Prostate gland (tissue), 2 donors: Measurements from ENCODE around the gene UBXN4. TPM values are rescaled to one million over a fixed set of nuclear protein-coding genes. Genes with fewer than 3 reads are reported as not detected.

Experiments used
- DNase-seq: peaks from one replicate; pipeline ENCODE4 v3.0.0-alpha.2; 2019; ENCODE audit warnings: low spot score
- H3K27ac ChIP-seq, 2 donors: fragments of 200-600 bp; sonication (generic); 2 replicates each; pipeline ENCODE4 v1.5.1; 2017 to 2019
- H3K27me3 ChIP-seq: fragments of 200-600 bp; sonication (generic); replicated peaks from 2 replicates; pipeline ENCODE4 v1.5.1; 2019; ENCODE audit not compliant: insufficient read depth
- H3K36me3 ChIP-seq, 2 donors: fragments of 200-600 bp; sonication (generic); 1 replicate in 1 of 2; 2 replicates in 1 of 2; pipeline versions ENCODE4 v1.5.1 to v1.8.1; 2017 to 2019
- H3K4me1 ChIP-seq: fragments of 200-600 bp; sonication (generic); replicated peaks from 2 replicates; pipeline ENCODE4 v1.5.1; 2019
- H3K4me3 ChIP-seq, 2 donors: fragments of 200-600 bp; sonication (generic); 2 replicates each; pipeline ENCODE4 v1.5.1; 2017 to 2019
- H3K9me3 ChIP-seq: fragments of 200-600 bp; sonication (generic); 2 replicates; pipeline ENCODE4 v1.5.1; 2017
- CTCF ChIP-seq, 4 experiments: fragments of 200-600 bp in 2 of 4; fragments of 450-650 bp in 2 of 4; sonication (generic) in 2 of 4; IDR thresholded peaks; 1 replicate in 3 of 4; 2 replicates in 1 of 4; pipeline ENCODE4 v1.5.1; 2016 to 2019; ENCODE audit warnings: antibody characterized with exemption in 4 of 4, mild to moderate bottlenecking in 2 of 4, moderate library complexity in 2 of 4
- POLR2A ChIP-seq: fragments of 450-650 bp; IDR thresholded peaks from one replicate; pipeline ENCODE4 v1.6.1; 2016; ENCODE audit warnings: antibody characterized with exemption, mild to moderate bottlenecking
- POLR2AphosphoS5 ChIP-seq: sonication (generic); formaldehyde crosslinking; IDR thresholded peaks from one replicate; pipeline ENCODE4 v1.6.1; 2017; ENCODE audit warnings: antibody characterized with exemption
- WGBS: methylation state at CpG from one replicate; pipeline ENCODE4 v1.1.5; 2018; 5-methylcytosine and 5-hydroxymethylcytosine counted together
- intact Hi-C: fragments of 100-400 bp; cut with DNase I; formaldehyde crosslinking; loops from one replicate; pipeline ENCODE4 v1.14.2; 2022
- total RNA-seq, 2 donors: library from RNA; depleted of rRNA; stranded (reverse); fragments of >200 nt; gene quantifications; one replicate each; pipeline ENCODE4 v1.1.0, GENCODE V29; 2016

Gene UBXN4
- total RNA-seq, 2 donors from 2014 or later, result 67.8 to 74.3 TPM

GRCh38 chr2:135825131-135825530 is 83.5 kb downstream of the UBXN4 start:
- no peak for TF ChIP-seq POLR2AphosphoS5
- TF ChIP-seq POLR2A, result no peak
- no peak for TF ChIP-seq CTCF (IDR thresholded peaks at IDR 0.05)
- intact Hi-C loops, result no loop called here
- Histone ChIP-seq H3K4me1 (no peaks in the 10 kb centered on the region), H3K36me3 (no peaks in the 10 kb centered on the region), H3K4me3 (no peak overlapping the region), H3K27me3 (no peaks in the 10 kb centered on the region), H3K27ac (no peak overlapping the region), H3K9me3 (no peaks in the 10 kb centered on the region)
- DNase-seq, result no peak
- WGBS, result 87% methylated on average over 9 of the region's 9 CpGs

GRCh38 chr2:135825550-135826176 is 84.0 kb downstream of the UBXN4 start:
- intact Hi-C loops, result no loop called here
- 37% methylated on average over 11 of the region's 11 CpGs for WGBS
- H3K4me1 ChIP-seq, result no peaks in the 10 kb centered on the region
- no peaks in the 10 kb centered on the region for H3K9me3 ChIP-seq
- H3K4me3 ChIP-seq, result no peak overlapping the region
- no peaks in the 10 kb centered on the region for H3K27me3 ChIP-seq
- no peak overlapping the region for H3K27ac ChIP-seq
- no peak for DNase-seq
- TF ChIP-seq CTCF (IDR thresholded peaks at IDR 0.05) (no peak), POLR2AphosphoS5 (no peak), POLR2A (no peak)
- H3K36me3 ChIP-seq, result no peaks in the 10 kb centered on the region

GRCh38 chr2:135826544-135826943 is 84.9 kb downstream of the UBXN4 start:
- WGBS, result 95% methylated on average over 6 of the region's 6 CpGs
- no peaks in the 10 kb centered on the region for H3K4me1 ChIP-seq
- no peak for TF ChIP-seq POLR2AphosphoS5
- TF ChIP-seq CTCF (IDR thresholded peaks at IDR 0.05), result no peak
- no peak for TF ChIP-seq POLR2A

GRCh38 chr2:135829378-135830135 is 87.9 kb downstream of the UBXN4 start:
- no peak overlapping the region for H3K27ac ChIP-seq
- intact Hi-C loops, result no loop called here

More at GRCh38 chr2:135826544-135826943, 84.9 kb downstream of the UBXN4 start:
- no peak overlapping the region for H3K4me3 ChIP-seq
- H3K9me3 ChIP-seq, result no peaks in the 10 kb centered on the region
- H3K27ac ChIP-seq, result no peak overlapping the region
- H3K36me3 ChIP-seq, result no peaks in the 10 kb centered on the region
- H3K27me3 ChIP-seq, result no peaks in the 10 kb centered on the region
- DNase-seq, result no peak
- intact Hi-C loops, result no loop called here

More at GRCh38 chr2:135829378-135830135, 87.9 kb downstream of the UBXN4 start:
- Histone ChIP-seq H3K4me1 (no peaks in the 10 kb centered on the region), H3K9me3 (no peaks in the 10 kb centered on the region), H3K4me3 (no peak overlapping the region), H3K36me3 (no peaks in the 10 kb centered on the region), H3K27me3 (no peaks in the 10 kb centered on the region)
- no peak for TF ChIP-seq POLR2AphosphoS5
- TF ChIP-seq CTCF (IDR thresholded peaks at IDR 0.05), result no peak
- no peak for TF ChIP-seq POLR2A
- 56% methylated on average over 13 of the region's 13 CpGs for WGBS
- no peak for DNase-seq
